MM.1S (cell line): Measurements from ENCODE around the gene TLR9.
"Not testable (repeated sequence)": the region's sequence is repeated elsewhere in the genome, so short reads cannot be mapped to it uniquely, and the experiment has no call there.

Experiments
- DNase-seq: peaks from one replicate; pipeline ENCODE4 v3.0.0-alpha.2; 2015
- H2AFZ ChIP-seq: fragments of 300-600 bp; sonication (generic); 2 replicates; pipeline ENCODE4 v1.6.0; 2016; ENCODE audit warnings: antibody characterized with exemption, low read length
- H3F3A ChIP-seq: fragments of 300-600 bp; sonication (generic); 2 replicates; pipeline ENCODE4 v1.6.1; 2016; ENCODE audit warnings: mild to moderate bottlenecking, antibody characterized with exemption, low read length, moderate library complexity, mixed read lengths; ENCODE audit not compliant: insufficient read depth
- H3K27ac ChIP-seq: fragments of 300-600 bp; sonication (generic); 2 replicates; pipeline ENCODE4 v1.5.1; 2016; ENCODE audit warnings: mild to moderate bottlenecking, low read length
- H3K27me3 ChIP-seq: fragments of 300-600 bp; sonication (generic); replicated peaks from 2 replicates; pipeline ENCODE4 v1.6.0; 2016; ENCODE audit warnings: low read length; ENCODE audit not compliant: insufficient read depth
- H3K36me3 ChIP-seq: fragments of 300-600 bp; sonication (generic); replicated peaks from 2 replicates; pipeline ENCODE4 v1.6.1; 2016; ENCODE audit warnings: mild to moderate bottlenecking, low read length, mixed read lengths; ENCODE audit not compliant: insufficient read depth
- H3K4me1 ChIP-seq: fragments of 300-600 bp; sonication (generic); 2 replicates; pipeline ENCODE4 v1.6.1; 2016; ENCODE audit warnings: low read length, mixed read lengths
- H3K4me2 ChIP-seq: fragments of 300-600 bp; sonication (generic); 2 replicates; pipeline ENCODE4 v1.6.0; 2016; ENCODE audit warnings: low read depth, low read length
- H3K4me3 ChIP-seq: fragments of 300-600 bp; sonication (generic); 2 replicates; pipeline ENCODE4 v1.5.1; 2016; ENCODE audit warnings: low read length, mixed read lengths
- H3K79me2 ChIP-seq: fragments of 300-600 bp; sonication (generic); 2 replicates; pipeline ENCODE4 v1.6.1; 2016; ENCODE audit warnings: mixed run types, low read length, mixed read lengths
- H3K9ac ChIP-seq: fragments of 300-600 bp; sonication (generic); 2 replicates; pipeline ENCODE4 v1.6.1; 2016; ENCODE audit warnings: low read length, mixed read lengths
- H3K9me2 ChIP-seq: fragments of 300-600 bp; sonication (generic); replicated peaks from 2 replicates; pipeline ENCODE4 v1.6.1; 2016; ENCODE audit warnings: mild to moderate bottlenecking, low read length, mixed read lengths; ENCODE audit not compliant: insufficient read depth
- H3K9me3 ChIP-seq: fragments of 300-600 bp; sonication (generic); replicated peaks from 2 replicates; pipeline ENCODE4 v1.6.1; 2016; ENCODE audit warnings: mild to moderate bottlenecking, low read length, mixed read lengths; ENCODE audit not compliant: insufficient read depth
- H4K20me1 ChIP-seq: fragments of 300-600 bp; sonication (generic); 2 replicates; pipeline ENCODE4 v1.6.1; 2016; ENCODE audit warnings: mild to moderate bottlenecking, low read length, moderate library complexity, mixed read lengths; ENCODE audit not compliant: insufficient read depth
- CTCF ChIP-seq: fragments of 300-600 bp; sonication (generic); IDR thresholded peaks from 2 replicates; pipeline ENCODE4 v1.5.1; 2016; ENCODE audit warnings: antibody characterized with exemption, low read length, mixed read lengths
- EZH2 ChIP-seq: fragments of 300-600 bp; sonication (generic); optimal IDR thresholded peaks from 2 replicates; pipeline ENCODE3; 2017; ENCODE audit warnings: low read depth, mild to moderate bottlenecking, antibody characterized with exemption, low read length, mixed read lengths
- EZH2phosphoT487 ChIP-seq: fragments of 300-600 bp; sonication (generic); IDR thresholded peaks from 2 replicates; pipeline ENCODE4 v1.6.1; 2018; ENCODE audit warnings: antibody characterized with exemption, low read length

Gene TLR9

DNA sequence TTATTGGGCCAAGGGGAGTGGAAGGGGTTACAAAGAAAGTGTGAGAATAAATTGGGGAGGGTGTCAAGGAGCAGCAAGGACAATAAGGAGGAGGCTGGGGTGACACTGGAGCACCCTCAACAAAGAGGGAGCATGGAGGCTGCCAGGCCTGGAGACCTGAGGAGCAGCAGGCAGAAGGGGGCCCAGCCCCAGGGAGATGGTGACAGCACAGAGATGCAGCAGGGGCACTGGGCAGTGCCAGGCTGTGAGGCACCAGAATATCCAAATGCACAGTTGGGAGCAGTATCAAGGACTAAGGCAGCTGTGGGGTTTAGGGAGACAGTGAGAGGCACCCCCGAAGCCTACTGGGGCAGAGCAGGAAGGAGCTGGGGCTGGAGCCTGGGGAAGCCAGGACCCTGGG is 46.9 kb downstream of the TLR9 start:
- Histone ChIP-seq H2AFZ (no peak overlapping the region), H3K36me3 (no peaks in the 10 kb centered on the region), H3K9me2 (no peaks in the 10 kb centered on the region), H3K79me2 (no peaks in the 10 kb centered on the region), H3K9ac (no peak overlapping the region), H3K27ac (no peak overlapping the region), H3K9me3 (no peaks in the 10 kb centered on the region), H3K4me2 (no peak overlapping the region), H3K27me3 (no peaks in the 10 kb centered on the region), H3F3A (no peaks in the 10 kb centered on the region), H3K4me1 (no peaks in the 10 kb centered on the region), H3K4me3 (no peak overlapping the region), H4K20me1 (no peaks in the 10 kb centered on the region)
- TF ChIP-seq EZH2 (no peak), EZH2phosphoT487 (no peak), CTCF (no peak)
- no peak for DNase-seq

DNA sequence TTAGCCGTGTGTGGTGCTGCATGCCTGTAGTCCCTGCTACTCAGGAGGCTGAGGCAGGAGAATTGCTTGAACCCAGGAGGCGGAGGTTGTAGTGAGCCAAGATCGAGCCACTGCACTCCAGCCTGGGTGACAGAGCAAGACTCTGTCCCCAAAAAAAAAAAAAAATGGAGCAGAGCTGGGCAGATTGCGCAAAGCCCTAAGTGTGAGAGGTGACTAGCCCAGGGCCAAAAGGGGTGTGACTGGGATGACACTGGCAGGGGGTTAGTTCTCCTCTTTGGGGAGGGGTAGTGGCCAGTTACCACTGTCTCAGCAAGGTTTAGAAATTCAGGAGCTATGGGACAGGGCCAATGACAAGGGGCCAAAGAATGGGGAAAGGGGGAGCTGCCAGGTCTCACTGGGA is 47.3 kb downstream of the TLR9 start:
- not testable (repeated sequence) for H2AFZ ChIP-seq

GRCh38 chr3:52177701-52178042 is 47.8 kb downstream of the TLR9 start:
- Histone ChIP-seq H3K4me2 (no peak overlapping the region), H3K27ac (no peak overlapping the region), H3K4me1 (no peaks in the 10 kb centered on the region)

More for the DNA sequence above, 47.3 kb downstream of the TLR9 start:
- not testable (repeated sequence) for DNase-seq, H3K4me1 ChIP-seq, H3K27ac ChIP-seq, H3K79me2 ChIP-seq, H3K9me2 ChIP-seq, H3K27me3 ChIP-seq, H4K20me1 ChIP-seq, H3K9me3 ChIP-seq, H3K4me3 ChIP-seq, H3K9ac ChIP-seq, H3F3A ChIP-seq, H3K4me2 ChIP-seq, H3K36me3 ChIP-seq

More at GRCh38 chr3:52177701-52178042, 47.8 kb downstream of the TLR9 start:
- Histone ChIP-seq H3K9me2 (no peaks in the 10 kb centered on the region), H3K4me3 (no peak overlapping the region), H3K9me3 (no peaks in the 10 kb centered on the region), H2AFZ (no peak overlapping the region), H3K27me3 (no peaks in the 10 kb centered on the region), H3K9ac (no peak overlapping the region), H3K79me2 (no peaks in the 10 kb centered on the region), H3F3A (no peaks in the 10 kb centered on the region), H3K36me3 (no peaks in the 10 kb centered on the region), H4K20me1 (no peaks in the 10 kb centered on the region)
- DNase-seq: no peak
- TF ChIP-seq CTCF (no peak), EZH2 (no peak), EZH2phosphoT487 (no peak)
